Lung (tissue), 12 donors: ENCODE measurements around the gene USH1G. TPM values are rescaled to one million over a fixed set of nuclear protein-coding genes. Genes with fewer than 3 reads are reported as not detected.

Experiments
- ATAC-seq: fragments of 200-7000 bp; cut with Tn5 transposase; one replicate; pipeline ENCODE4 v1.9.1; 2020; ENCODE audit warnings: moderate number of reproducible peaks; ENCODE audit not compliant: insufficient read depth, low FRiP score
- DNase-seq, 3 donors: peaks; one replicate each; pipeline ENCODE4 v3.0.0-alpha.2; 2013 to 2017
- H3K27ac ChIP-seq, 2 donors: one replicate each; pipeline ENCODE4 v1.5.1; 2013; ENCODE audit warnings: mild to moderate bottlenecking in 2 of 2, moderate library complexity in 2 of 2, control low read depth in 1 of 2, inconsistent platforms in 1 of 2, low read depth in 1 of 2, low read length in 1 of 2
- H3K27me3 ChIP-seq, 3 donors: one replicate each; pipeline ENCODE4 v1.5.1; 2013; ENCODE audit warnings: low read length in 2 of 3; ENCODE audit not compliant: control insufficient read depth in 3 of 3, insufficient read depth in 3 of 3
- H3K36me3 ChIP-seq, 4 donors: one replicate each; pipeline ENCODE4 v1.5.1; 2013; ENCODE audit warnings: low read length in 4 of 4, mild to moderate bottlenecking in 1 of 4, moderate library complexity in 1 of 4; ENCODE audit not compliant: control insufficient read depth in 4 of 4, insufficient read depth in 4 of 4
- H3K4me1 ChIP-seq, 5 donors: one replicate each; pipeline ENCODE4 v1.5.1; 2013; ENCODE audit warnings: low read length in 5 of 5, mild to moderate bottlenecking in 2 of 5, moderate library complexity in 1 of 5; ENCODE audit not compliant: control insufficient read depth in 5 of 5, insufficient read depth in 5 of 5
- H3K4me3 ChIP-seq: one replicate; pipeline ENCODE4 v1.5.1; 2013; ENCODE audit warnings: mild to moderate bottlenecking, control low read depth, moderate library complexity
- H3K9ac ChIP-seq, 2 donors: one replicate each; pipeline ENCODE4 v1.5.1; 2013; ENCODE audit warnings: low read length in 2 of 2, control low read depth in 1 of 2; ENCODE audit not compliant: insufficient read depth in 1 of 2
- H3K9me3 ChIP-seq, 4 donors: one replicate each; pipeline ENCODE4 v1.5.1; 2013; ENCODE audit warnings: low read length in 3 of 4, mild to moderate bottlenecking in 1 of 4, moderate library complexity in 1 of 4; ENCODE audit not compliant: control insufficient read depth in 4 of 4, insufficient read depth in 3 of 4
- WGBS, 2 donors: extraction: QIAGEN DNeasy Blood & Tissue Kit; methylation state at CpG; one replicate each; pipeline ENCODE4 v1.1.7; 2013; 5-methylcytosine and 5-hydroxymethylcytosine counted together
- polyA plus RNA-seq, 2 donors: library from polyadenylated mRNA; stranded (reverse); fragments of 200-250 nt; gene quantifications; one replicate each; pipeline ENCODE4 v1.2.1, GENCODE V29; 2013
- total RNA-seq, 2 donors: library from RNA; depleted of rRNA in 1 of 2; stranded (reverse); fragments of >200 nt in 1 of 2; gene quantifications; one replicate each; pipeline ENCODE4 v1.2.1, GENCODE V29; 2014 to 2021
- TF ChIP-seq, protein P1 (sequence below): IDR thresholded peaks from 2 replicates; pipeline ENCODE4 v1.5.1; 2012; ENCODE audit warnings: mild to moderate bottlenecking; ENCODE audit errors: control extremely low read depth, extremely low read depth
- donor health status: control.
- donor health status: control.
- donor health status: Bipolar disorder and iron deficiency.
- donor health status: healthy.
- donor health status: DM: yes; HTN: yes; CAD: no.

USH1G gene
- total and polyA plus RNA-seq, 4 donors, result 0.01 TPM; not detected in 3

DNA sequence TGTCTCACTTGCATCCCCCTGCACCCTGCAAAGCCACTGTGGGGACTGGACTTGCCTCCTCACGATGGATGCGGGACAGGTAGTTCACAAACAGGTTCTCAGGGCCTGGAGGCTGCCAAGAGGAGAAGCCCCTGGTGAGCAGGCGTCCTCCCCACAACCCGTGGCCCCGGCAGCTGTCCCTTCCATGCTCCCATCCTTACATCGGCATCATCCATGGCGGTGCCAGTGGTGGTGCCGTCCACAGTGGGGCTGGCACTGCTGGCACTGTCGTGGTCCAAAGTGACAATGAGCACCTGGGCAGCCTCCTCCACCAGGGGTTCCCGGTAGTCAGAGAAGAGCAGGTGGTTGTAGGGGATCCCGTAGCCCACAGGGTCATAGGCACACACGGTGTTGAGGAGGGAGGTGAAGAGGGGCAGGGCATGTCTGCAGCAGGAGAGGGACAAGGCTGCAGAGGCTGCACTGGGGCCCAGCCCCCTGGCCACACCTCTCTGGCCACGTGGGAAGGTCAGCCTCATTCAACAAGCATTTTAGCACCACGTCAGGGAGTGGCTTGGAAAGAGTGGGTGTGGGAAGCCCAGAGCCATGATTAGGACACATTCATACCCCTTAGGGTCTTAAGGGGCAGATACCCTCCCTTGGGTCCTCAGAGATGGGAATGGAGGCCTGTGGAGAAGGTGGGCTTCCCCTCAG lies 36.9 kb upstream of the USH1G start:
- TF ChIP-seq, protein P1, sequence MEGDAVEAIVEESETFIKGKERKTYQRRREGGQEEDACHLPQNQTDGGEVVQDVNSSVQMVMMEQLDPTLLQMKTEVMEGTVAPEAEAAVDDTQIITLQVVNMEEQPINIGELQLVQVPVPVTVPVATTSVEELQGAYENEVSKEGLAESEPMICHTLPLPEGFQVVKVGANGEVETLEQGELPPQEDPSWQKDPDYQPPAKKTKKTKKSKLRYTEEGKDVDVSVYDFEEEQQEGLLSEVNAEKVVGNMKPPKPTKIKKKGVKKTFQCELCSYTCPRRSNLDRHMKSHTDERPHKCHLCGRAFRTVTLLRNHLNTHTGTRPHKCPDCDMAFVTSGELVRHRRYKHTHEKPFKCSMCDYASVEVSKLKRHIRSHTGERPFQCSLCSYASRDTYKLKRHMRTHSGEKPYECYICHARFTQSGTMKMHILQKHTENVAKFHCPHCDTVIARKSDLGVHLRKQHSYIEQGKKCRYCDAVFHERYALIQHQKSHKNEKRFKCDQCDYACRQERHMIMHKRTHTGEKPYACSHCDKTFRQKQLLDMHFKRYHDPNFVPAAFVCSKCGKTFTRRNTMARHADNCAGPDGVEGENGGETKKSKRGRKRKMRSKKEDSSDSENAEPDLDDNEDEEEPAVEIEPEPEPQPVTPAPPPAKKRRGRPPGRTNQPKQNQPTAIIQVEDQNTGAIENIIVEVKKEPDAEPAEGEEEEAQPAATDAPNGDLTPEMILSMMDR, result no peak
- no peak overlapping the region for H3K4me3 ChIP-seq
- H3K9ac ChIP-seq, result no peak overlapping the region
- peaks cover 0 to 3% (median 0%) of the 10 kb centered on the region in 5 donors for H3K4me1 ChIP-seq
- no peaks in the 10 kb centered on the region for H3K27me3 ChIP-seq
- peaks cover 0 to 6% (median 0%) of the 10 kb centered on the region in 4 donors for H3K36me3 ChIP-seq
- H3K27ac ChIP-seq, result no peak overlapping the region
- H3K9me3 ChIP-seq, result no peaks in the 10 kb centered on the region
- ATAC-seq (no peak), DNase-seq (no peak)
- 73 to 82% methylated on average over 14 of the region's 14 CpGs for WGBS, 2 donors

DNA sequence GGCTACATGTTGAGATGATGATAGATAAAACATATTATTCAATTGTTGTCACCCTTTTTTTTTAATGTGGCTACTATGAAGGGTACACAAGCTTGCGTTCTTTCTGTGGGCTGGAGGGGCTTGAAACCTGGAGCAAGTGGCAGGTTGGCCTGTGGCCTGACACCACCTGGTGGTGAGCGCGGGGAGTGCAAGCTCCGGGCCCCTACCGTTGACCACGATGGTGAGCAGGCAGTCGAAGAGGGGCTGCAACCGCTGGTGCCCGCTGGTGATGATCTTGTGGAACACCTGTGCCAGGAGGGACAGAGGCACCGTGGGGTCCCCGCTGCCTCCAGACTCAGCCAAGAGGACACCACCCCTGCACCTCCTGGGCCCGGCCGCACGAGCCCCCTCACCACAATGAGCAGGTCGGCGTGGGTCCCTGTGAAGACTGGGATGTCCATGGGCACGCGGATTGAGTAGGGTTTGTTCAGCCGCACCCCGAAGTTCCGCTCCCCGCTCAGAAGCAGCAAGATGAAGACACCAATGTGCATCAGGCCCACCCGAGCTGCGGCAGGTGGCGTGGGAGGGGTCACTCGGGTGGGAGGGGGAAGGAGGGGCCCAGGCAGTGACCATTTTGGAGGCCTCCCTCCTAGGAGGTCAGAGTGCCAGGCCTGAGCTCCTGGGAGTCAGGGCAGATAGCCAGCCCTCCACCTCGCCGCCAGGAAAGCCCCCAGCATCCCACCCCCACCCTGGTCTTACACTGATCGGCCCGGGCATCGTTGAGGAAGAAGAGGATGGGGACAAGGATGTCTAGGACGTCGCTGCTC lies 35.1 kb upstream of the USH1G start:
- whole genome bisulfite sequencing, 2 donors, result 50 to 51% methylated on average over 33 of the region's 33 CpGs
- ATAC-seq, result peak; percentile 22
- TF ChIP-seq, protein P1, result peak; percentile 72
- Histone ChIP-seq H3K9me3 (no peaks in the 10 kb centered on the region), H3K4me1 (peaks cover 0 to 3% (median 0%) of the 10 kb centered on the region in 5 donors), H3K36me3 (peaks cover 0 to 4% (median 0%) of the 10 kb centered on the region in 4 donors), H3K27me3 (no peaks in the 10 kb centered on the region), H3K4me3 (no peak overlapping the region), H3K9ac (no peak overlapping the region), H3K27ac (no peak overlapping the region)
- DNase-seq, result peak; percentile 51 to 70 (median 60)

DNA sequence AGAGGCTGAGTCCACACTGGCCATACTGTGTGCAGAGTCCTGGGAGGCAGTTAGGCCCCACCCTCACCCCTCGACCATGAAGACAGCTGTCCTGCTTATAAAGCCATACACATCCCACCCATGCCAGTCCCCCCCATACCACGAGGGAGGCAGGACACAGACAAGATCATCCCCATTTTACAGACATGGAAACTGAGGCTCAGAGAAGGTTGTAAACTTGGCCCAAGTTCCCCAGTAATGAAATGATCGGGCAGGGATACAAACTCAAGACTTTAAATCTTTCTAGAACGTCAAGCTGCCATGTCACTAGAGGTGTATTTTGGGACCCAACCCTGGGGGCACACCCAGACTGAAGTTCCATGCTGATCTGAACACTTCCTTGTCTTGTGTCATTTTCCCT lies 33.0 kb upstream of the USH1G start:
- Histone ChIP-seq H3K4me3 (no peak overlapping the region), H3K4me1 (no peaks in the 10 kb centered on the region), H3K9ac (no peak overlapping the region), H3K27me3 (no peaks in the 10 kb centered on the region), H3K36me3 (peaks cover 0 to 11% (median 0%) of the 10 kb centered on the region in 4 donors), H3K27ac (no peak overlapping the region), H3K9me3 (no peaks in the 10 kb centered on the region)
- WGBS, 2 donors, result 84 to 88% methylated on average over 4 of the region's 4 CpGs
- TF ChIP-seq, protein P1, result no peak
- ATAC-seq (no peak), DNase-seq (no peak)
